Activated CD8-positive, alpha-beta memory T cell treated with anti-CD3 and anti-CD28 coated beads for 24 hours (primary cell): ENCODE data around the gene OOSP4B.
"Not testable (repeated sequence)": the region's sequence is repeated elsewhere in the genome, so short reads cannot be mapped to it uniquely, and the experiment has no call there.

ENCODE experiments used
- DNase-seq: peaks from one replicate; pipeline ENCODE4 v3.0.0-alpha.2; 2020

The OOSP4B gene

GRCh38 chr11:60016881-60017280 is at the start of gene OOSP4B:
Gene OOSP4B, plus strand, starts transcription at chr11:60017181.
- DNase-seq: no peak

- DNase-seq: no peak
These were observed 49.1 kb upstream of the OOSP4B start for GRCh38 chr11:59967677-59968394.

DNA sequence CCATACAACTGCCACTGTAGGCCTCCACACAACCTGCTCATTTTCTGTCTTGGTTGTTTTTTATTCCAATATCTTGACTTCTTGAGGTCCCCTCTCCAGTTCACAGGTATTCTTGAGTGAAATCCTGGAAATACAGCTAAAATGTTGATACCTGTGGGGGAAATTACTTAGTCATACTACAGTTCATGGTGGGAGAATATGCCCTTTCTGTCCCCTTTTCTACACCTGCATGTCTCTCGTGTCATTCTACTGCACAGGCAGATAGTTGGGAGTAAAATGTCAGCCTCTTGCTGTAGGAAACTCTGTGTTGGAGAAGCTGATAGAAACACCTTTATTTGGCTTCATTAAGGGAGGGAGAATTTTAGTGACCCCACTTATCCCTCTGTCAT is 48.6 kb upstream of the OOSP4B start:
- no peak for DNase-seq

DNA sequence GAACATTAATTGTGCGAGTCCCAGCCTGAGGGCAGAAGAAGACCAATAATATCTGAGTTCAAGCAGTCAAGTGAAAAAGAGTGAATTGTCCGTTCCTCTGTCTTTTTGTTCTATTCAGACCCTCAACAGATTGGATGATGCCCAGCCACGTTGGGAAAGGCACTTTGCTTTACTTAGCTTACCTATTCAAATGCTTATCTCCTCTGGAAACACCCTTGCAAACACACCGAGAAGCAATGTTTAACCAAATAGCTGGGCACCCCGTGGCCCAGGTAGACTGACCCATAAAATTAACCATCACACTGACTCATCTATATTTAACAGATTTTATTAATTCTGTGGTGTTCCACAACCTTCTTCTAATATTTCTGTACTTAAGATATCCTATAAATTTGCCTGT is 43.9 kb upstream of the OOSP4B start:
- DNase-seq: no peak

GRCh38 chr11:59981106-59981770 is 35.7 kb upstream of the OOSP4B start:
- no peak for DNase-seq

- DNase-seq: not testable (repeated sequence)
These were observed 34.9 kb upstream of the OOSP4B start for GRCh38 chr11:59982037-59982436.

DNA sequence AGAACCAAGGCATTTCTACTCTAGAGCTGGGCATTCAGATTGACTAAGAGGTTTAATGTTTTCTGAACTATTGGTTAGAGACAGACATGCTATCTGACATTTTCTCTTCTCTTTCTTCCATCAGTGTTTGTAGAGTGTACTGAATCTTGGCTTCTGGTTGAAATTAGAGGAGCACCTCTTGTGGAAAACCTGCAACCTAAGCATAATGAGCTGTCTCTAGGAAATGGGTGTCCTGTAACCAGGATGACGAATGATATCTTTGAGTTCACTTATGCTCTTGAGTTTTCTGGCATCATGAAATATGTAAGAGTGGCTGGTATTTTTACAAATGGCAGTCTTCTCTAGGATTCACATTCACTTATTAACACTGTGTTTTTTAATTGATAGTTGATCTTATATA is 33.8 kb upstream of the OOSP4B start:
- no peak for DNase-seq

DNA sequence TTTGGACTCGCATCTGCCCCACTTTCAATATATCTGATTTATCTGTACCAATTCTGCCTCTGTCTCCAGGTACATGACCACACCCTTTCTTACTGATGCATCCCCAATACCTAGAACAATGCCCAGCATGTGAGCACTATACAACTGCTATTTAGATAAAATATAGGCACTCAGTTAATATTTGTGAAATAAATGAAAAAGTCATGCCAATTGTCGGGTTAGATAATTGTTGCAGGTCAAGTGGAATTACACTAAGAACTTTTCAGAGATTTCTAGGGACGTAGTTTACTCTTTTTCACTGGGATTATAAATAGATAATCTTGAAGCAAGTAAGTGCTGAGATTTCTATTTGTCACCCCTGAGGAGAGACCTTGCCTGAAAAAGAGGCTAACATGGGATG is 32.6 kb upstream of the OOSP4B start:
- DNase-seq: no peak

GRCh38 chr11:59990421-59990820 is 26.6 kb upstream of the OOSP4B start:
- no peak for DNase-seq

DNA sequence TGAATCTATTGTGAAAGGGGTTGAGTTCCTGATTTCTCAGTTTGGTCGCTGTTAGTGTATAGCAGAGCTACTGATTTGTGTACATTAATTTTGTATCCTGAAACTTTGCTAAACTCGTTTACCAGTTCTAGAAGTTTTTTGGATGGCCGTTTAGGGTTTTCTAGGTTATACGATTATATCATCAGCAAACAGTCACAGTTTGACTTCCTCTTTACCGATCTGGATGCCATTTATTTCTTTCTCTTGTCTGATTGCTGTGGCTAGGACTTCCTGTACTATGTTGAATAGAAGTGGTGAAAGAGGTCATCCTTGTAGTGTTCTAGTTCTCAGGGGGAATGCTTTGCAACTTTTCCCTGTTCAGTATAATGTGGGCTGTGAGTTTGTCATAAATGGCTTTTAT is 24.6 kb upstream of the OOSP4B start:
- no peak for DNase-seq

DNA sequence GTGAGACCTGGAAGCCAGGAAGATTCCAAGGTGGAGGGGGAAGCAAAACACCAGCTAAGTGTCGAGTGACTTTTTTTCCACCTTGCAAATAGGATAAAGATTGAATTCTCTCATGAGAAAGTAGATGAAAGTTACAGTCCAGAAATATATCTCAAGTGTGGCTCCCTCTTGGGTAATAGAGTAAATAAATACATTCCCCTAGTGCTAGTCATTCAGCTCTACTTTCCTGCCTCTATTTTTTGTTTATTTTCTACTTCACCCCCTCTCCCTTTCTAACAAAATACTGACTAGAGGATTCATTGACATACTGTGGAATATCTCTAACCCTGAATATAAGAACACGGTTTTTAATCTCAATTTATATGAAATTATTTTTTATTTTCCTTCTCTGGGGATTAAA is 19.2 kb upstream of the OOSP4B start:
- DNase-seq: no peak

DNA sequence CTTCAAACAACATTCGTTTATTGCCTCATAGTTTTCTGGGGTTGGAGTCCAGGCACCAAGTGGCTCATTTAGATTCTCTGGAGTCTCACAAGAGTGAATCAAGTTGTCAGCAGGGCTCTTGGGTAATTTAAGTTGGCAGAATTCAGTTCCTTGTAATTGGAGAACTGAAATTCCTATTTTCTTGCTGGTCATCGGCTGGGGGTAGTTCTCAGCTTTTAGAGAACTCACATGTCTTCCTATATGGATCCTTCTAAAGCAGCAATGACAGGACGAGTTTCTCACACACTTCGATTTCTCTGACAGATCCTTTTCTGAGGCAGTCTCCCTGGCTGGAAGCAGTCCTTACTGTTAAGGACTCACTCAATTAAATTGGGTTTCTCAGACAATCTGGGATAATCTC is 17.3 kb upstream of the OOSP4B start:
- DNase-seq: no peak

GRCh38 chr11:60003729-60004128 is 13.3 kb upstream of the OOSP4B start:
- DNase-seq: no peak

GRCh38 chr11:60005360-60005759 is 11.6 kb upstream of the OOSP4B start:
- no peak for DNase-seq

GRCh38 chr11:60018058-60018457 is 1.1 kb downstream of the OOSP4B start:
- no peak for DNase-seq

DNA sequence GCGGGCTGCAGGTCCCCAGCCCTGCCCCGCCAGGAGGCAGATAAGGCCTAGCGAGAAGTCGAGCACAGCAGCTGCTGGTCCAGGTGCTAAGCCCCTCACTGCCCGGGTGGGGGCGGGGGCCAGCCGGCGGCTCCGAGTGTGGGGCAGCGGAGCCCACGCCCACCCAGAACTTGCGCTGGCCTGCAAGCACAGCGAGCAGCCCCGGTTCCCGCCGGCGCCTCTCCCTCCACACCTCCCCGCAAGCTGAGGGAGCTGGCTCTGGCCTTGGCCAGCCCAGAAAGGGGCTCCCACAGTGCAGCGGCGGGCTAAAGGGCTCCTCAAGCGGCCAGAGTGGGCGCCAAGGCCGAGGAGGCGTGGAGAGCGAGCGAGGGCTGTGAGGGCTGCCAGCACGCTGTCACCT is 3.4 kb downstream of the OOSP4B start:
- DNase-seq: not testable (repeated sequence)

GRCh38 chr11:60029015-60029632 is 12.1 kb downstream of the OOSP4B start:
- DNase-seq: no peak

DNA sequence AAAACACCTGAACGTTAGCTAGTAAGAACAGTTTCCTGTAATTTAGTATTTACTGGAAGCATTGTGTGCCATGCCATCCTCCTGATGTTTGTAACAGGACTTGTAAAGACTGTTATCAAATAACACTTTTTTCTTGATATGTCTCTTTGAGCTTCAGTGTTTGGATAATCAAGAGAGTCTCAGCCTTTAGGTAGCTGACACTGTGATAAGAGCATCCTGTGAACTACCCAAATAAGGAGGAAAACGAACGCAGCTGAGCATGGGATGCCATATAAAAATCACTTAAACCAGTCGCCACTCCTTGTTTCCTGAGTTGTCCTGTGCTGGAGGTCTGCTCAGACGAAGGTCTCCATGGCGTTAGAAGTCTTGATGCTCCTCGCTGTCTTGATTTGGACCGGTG is 23.1 kb downstream of the OOSP4B start, which contains the start of gene OOSP2:
Gene OOSP2, plus strand, starts transcription at position 301 of the 400 bp plus-strand sequence. Its CDS starts 51 bp downstream, at position 352.
- DNase-seq: no peak

- not testable (repeated sequence) for DNase-seq
These were observed 33.4 kb downstream of the OOSP4B start for GRCh38 chr11:60050422-60050821.

- not testable (repeated sequence) for DNase-seq
These were observed 33.9 kb downstream of the OOSP4B start for GRCh38 chr11:60050839-60051238.

DNA sequence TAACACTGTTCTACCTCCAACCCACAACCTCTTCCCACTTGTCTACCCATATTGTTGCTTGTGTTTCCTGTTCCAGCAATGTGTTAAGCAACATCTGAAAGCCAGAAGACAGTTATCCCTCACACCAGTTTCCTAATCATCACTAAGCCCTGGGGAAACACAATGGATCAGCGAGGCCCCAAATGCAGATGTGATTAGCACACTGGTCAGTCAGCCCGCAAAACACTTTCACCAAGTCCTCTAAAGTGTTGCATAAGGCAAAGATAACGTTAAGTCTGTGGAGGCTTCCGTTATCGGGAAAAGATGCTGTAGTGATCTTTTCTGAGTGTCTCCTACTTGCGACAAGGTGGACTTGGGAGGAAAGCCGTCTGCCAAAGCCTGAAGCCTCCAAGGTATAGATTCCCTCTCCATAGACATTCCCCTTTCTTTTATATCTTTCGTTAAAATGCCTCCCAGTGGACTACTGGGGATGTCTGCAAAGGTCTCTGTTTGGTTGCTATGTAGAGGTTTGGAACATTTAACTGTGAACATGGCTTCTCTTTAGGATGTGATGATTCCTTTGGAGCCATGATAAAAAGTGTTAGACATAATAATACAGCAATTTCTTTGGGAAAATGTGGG is 39.5 kb downstream of the OOSP4B start, which contains the start of gene MS4A3:
Gene MS4A3, plus strand, starts transcription at position 317 of the 621 bp plus-strand sequence. CDS start 4,496 bp downstream, outside the sequence.
- DNase-seq: no peak

DNA sequence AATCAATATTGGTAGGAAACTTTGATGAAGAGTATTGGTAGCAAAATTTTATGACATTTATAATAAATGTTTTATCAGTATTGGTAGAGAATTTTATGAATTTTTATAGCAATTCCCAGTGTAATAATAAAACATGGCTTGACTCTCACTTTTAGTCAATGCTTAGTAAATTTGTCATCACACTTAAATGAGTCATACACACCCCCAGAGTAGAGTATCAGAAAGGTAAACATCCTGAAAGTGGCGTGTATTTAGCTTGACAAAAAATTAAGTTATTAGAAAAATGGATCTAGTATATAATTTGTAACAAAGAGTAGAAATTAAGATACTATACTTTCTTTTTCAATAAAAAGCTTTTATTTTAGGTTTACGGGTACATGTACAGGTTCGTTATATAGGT is 42.1 kb downstream of the OOSP4B start:
- DNase-seq: no peak

GRCh38 chr11:60059521-60060240 is 42.7 kb downstream of the OOSP4B start:
- DNase-seq: no peak
